ENCODE results near the gene EMC9.

EMC9 gene

DNA sequence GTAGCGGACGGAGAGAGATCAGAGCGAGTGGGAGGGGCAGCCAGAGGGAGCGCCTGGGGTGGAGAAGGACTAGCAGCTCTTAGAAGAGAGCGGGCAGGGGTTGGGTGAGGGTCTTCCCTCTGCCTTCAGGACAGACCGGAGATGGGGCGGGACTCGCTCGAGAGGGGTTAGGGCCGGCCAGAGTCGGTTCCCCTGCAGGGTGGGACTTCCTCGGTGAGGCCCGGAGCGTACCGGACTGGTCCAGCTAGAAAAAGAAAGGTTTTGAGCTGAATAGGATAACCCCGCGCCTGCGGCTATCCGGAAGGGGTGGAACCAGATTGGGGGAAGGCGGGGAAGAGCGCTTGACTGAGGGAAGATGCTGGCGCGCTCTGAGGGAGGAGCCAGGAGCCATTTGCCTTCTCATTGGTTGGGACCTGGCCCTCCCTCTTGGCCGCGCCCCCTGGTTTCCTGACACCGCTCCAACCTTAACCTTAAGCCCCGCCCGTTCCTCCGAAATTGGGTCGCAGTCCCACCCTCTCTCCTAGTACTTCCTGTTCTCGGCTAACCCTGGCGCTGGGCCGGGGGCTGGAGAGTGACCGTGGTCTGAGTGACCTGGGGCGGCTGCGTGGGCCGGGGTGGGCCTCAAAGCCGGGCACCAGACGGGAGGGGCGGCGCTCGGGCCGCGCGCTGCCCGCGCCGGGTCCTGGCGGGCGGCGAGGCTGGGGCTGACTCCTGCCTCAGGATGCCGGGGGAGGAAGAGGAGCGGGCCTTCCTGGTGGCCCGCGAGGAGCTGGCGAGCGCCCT, 5.8 kb upstream of the EMC9 start, which contains the start of gene RNF31:
TSS of gene RNF31 (plus strand) at position 521 of the 783 bp plus-strand sequence. CDS start at position 722, 201 bp downstream.
- peak; percentile 97 for DNase-seq

DNA sequence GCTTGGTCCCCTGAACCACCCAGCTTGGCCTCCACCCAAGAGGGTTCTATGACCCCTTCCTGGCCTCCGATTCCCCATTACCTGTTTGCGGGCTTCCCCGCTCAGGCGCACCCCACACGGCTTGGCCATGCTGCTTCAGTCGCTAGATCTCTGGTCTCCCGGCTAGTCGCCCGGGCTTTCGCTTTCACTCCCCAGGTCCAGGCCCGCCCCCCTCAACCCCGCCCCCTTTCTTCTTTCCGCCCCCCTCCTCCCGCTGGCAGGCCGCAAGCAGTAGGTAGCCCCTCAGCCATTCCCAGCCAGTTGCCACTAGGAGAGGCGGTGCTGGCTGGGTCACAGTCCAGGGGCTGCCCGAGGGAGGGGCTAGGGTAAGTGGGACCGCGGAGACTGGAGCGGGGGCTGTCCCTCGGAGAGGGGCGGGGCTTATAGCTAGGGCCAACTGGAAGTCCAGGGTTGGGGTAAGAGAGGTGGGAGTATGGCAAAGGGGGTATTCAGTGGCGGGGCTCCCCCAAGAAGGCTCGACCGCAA, 5.1 kb upstream of the EMC9 start, which contains the start of gene PSME2:
TSS of gene PSME2 (minus strand) at position 158 of the 525 bp plus-strand sequence. CDS start at position 129, 29 bp downstream.
- DNase-seq: peak; percentile 95

DNA sequence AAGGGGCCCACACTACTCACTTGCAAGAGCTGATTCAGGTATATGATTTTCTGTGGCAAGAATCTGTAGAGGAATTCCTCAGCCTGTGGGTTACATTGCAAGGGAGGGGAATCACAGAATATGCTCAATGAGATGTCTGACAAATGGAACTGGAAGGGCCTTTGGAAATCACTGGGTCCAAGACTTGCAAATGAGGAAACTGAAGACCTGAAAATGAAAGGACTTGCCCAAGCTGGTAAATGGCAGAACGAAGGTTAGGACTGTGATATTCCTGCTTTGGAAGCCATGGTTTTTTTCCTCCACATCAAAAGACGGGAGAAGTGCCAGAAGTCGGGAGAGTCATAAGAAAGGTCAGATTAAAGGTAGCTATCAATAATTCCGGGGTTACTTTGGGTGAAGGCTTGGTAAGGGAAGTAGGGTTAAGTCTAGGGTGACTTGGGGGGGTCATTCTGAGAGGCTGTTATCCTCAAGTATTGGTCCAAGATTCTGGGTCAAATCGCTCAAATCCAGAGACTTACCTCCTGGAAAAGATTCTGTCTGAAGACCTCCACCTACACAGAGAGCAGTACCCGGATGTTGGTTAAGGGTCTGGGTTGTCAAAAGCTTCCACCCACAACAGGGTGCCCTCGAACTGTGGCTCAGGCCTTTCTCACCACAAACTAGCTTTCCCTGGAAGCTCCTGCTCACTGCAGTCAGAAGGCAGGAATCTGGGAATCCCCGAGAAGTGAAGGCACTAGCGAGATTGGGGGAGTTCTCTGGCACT, 4.5 kb upstream of the EMC9 start:
- no peak for DNase-seq

DNA sequence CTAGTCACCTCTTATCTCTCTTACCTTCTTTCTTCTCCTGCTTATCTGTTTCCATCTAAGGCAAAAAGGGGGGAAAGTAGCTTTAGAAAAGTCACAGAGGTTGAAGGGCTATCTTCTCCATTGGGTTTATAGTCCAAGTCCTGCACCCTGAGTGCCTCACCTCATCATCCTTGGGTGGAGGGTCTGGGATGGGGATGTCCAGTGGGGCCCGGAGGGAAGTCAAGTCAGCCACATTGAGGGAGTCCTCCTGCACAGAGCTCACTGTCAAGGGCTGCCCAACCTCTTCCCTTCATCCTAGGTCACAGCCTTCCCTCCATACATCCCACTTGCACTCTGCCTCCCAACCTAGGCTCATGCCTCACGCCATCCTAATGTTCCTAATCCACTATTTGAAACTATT, 3.8 kb upstream of the EMC9 start:
- no peak for DNase-seq

DNA sequence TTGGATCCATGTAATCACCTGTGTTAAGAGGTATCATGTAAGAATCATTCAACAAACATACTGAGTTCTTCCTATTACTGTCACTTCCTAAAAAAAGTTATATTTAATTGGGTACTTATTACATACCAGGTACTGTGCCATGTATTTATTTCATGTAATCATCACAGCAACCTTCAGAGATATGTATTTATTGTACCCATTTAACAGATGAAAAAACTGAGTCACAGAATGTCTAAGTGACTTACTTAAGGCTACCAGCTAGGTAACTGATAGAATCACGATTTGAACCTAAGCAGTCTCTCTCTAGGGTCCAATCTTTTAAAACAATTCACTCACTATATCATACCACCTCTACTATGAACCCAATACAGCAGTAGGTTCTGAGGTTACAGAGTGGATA, 3.1 kb upstream of the EMC9 start:
- DNase-seq: no peak

DNA sequence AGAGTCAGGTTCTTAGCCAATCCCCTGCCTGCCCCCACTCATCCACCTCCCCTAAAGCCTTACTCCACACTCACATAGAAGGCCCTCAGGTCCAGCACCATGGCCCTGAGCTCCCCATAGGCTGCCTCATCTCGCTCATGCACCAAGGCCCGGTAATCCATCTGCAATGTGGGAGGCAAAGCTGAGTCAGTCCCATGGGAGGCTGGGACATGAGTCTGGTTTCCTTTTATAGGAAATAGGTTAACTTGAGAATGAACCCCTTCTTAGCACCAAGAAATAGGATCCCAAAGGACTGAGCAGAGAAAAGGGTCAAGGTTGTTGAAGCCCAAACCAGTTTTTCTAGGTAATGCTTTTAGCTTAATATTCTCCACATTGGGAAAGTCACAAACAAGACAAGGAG, 2.1 kb upstream of the EMC9 start:
- DNase-seq: no peak

DNA sequence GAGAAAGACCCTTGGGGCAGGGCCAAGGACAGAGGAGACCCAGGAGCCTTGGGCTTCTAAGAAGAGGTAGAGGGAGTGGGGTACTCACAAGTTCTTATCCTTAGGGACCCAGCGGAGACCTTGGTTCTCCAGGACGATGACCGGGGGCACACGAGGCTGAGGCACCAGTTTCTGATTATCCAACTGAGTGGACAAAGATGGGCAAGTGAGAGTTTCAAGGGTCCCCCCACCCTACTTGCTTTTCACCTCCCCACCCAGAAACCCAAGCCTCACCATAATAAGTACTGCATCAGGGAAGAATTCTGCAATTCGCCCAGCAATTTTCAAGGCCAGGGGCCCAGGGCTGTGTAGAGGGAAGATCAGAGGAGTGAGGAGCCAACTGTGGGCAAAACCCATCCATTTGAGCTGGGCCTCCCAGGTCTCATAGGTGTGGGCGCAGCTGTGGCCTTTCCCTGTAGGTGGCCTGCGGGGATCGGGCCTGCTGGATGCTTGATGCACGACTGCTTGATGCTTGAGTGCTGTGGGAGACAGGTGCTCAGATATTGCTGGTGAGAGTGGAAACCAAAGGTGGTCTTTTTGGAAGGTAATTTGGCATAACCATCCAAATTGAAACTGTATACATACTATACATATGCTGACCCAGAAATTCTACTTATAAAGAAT, 2.0 kb downstream of the EMC9 start:
- DNase-seq: no peak

DNA sequence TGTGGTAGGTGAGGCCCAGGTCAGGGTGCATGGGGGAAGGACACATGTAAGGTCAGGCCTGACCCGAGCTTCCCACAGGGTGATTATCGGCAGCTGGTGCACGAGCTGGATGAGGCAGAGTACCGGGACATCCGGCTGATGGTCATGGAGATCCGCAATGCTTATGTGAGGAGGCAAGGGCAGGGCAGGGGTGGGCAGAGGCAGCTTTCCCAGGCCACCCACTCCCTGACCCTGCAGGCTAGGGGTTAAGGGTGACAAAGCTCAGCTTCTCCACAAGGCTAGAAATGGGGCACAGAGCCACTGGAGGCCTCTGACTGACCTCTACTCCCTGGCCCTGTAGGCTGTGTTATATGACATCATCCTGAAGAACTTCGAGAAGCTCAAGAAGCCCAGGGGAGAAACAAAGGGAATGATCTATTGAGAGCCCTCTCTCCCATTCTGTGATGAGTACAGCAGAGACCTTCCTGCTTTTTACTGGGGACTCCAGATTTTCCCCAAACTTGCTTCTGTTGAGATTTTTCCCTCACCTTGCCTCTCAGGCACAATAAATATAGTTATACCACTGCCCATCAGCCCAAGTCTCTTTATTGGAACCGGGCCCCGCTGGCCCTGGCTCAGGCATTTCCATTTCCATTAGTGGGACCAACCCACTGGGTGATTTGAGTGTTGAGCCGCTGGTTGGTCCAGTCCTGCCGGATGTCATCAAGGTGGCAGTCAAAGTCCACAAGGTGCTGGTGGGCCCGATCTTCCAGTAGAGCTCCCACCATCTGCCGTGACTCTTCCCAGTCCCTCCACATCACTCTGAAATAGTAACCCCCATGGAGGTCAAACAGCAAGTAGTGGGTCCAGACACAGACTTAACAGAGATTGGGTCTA, 2.8 kb downstream of the EMC9 start:
- DNase-seq: no peak

DNA sequence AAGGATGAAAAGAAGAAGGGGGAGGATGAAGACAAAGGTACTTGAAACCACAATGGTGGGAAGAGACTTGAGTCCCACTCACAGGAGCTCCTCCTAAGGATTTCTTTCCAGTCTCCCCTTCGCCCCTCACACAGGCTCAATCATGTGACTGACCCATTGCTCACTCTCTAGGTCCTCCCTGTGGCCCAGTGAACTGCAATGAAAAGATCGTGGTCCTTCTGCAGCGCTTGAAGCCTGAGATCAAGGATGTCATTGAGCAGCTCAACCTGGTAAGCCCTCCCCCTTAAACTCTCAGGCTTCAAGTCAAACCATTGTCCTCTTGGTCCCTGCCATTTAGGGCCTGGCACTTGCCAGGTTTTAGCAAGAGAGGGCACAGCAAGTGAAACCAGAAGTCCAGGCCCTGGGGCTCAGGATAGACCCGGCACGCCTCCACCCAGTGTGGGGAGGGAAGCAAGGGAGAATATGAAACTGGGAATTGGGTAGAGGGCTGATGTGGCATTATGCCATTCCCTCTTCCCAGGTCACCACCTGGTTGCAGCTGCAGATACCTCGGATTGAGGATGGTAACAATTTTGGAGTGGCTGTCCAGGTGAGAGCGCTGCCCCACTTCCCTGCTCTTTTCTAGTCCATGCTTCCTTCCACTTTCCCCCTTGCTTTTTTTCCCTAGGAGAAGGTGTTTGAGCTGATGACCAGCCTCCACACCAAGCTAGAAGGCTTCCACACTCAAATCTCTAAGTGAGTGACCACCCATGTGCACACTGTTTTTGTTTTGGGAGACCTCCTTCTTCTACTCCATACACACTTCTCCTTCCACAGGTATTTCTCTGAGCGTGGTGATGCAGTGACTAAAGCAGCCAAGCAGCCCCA, 3.6 kb downstream of the EMC9 start:
- DNase-seq: no peak

DNA sequence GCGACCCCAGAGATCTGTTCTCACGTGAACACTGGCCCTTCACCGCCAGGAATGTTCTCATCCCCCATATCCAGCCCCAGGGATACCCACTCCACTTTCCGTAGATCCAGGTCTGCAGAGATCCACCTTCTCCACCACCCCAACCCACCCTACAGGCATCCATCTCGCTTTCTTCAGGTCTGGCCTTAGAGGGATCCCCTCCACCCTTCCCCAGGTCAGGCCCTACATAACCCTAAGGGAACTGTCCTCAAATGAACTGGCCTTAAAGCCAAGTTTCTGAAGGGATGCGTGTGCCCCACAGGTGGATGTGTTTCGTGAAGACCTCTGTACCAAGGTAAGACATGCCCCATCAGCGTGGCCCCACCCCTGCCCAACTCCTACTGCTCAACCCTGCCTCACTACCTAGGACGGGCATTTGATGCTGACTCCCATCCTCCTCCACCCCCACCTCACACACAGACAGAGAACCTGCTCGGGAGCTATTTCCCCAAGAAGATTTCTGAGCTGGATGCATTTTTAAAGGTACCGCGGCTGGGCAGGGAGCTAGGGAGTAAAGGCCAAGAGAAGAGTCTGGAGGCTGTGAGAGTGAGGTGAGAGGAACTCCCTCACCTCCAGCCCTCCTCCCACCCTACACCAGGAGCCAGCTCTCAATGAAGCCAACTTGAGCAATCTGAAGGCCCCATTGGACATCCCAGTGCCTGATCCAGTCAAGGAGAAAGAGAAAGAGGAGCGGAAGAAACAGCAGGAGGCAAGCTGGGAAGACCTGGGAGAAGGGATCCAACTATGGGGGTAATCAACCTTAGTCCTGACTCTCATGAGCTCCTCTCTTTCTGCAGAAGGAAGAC, 4.5 kb downstream of the EMC9 start:
- no peak for DNase-seq

DNA sequence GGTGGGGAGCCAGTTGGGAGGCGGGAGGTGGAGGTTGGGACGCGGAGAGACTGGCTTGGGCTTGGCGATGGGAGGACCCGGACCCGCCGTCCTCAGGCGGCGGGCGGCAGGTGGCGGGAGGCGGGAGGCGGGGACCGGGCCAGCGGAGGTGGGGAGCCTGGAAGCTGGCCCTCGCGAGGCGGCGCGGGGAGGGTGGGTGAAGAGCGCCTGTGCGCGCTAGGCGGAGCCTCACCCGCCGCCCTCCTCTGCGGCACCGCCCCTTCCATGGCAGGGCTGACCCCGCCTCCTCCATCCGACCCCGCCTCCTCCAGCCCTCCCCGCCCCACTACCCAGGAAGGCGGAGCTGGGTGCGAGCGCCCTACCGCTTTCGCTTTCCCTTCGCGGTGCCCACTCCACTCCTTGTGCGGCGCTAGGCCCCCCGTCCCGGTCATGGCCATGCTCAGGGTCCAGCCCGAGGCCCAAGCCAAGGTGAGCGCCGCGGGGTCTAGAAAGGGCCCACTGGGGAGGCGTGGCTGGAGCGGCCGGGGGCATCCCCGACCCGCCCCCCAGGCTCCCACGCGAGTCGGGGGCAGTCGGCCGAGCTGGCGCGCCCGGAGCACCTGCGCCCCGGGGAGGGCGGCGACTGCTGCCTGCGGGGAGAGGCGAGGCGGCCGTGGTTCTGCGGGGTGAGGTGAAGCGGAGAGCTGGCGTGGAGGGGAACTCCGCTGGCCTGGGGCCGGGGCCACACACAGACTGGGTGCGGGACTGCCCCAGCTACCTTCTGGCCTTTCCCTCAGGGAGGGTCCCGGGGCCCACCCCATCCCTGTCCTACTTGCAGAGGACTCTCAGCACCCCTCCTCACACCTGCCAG, 5.3 kb downstream of the EMC9 start, which contains the start of gene PSME1:
TSS of gene PSME1 (plus strand) at position 361 of the 850 bp plus-strand sequence. CDS start at position 430, 69 bp downstream.
- peak; percentile 90 for DNase-seq

DNA sequence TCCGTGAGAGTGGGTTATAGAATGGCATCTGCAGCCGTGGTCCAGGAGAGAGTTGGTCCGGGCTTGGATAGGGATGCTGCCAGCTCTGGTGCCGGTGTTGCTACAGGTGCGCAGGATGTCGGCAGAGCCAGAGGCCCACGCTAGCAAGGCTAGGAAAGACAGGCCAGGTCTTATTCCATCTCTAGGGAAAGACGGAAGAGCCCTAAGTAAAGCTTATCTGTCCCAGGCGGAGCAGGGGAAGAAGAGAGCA, 5.9 kb downstream of the EMC9 start:
- no peak for DNase-seq

DNA sequence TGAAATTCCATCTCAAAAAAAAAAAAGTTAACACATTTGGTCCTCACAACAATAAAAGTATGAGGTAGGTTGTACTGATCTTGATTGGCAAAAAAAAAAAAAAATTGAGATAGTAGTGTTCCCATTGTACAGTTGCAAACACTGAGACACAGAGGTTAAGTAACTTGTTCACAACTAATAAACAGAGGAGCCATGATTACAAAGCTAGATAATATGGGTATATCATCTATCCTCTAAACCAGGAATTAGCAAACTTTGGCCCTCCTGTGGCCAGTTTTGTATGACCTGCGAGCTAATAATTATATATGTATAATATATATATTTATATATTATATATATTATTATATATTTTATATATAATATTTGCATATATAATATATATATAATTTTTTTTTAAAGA, 7.7 kb downstream of the EMC9 start:
- DNase-seq: no peak

DNA sequence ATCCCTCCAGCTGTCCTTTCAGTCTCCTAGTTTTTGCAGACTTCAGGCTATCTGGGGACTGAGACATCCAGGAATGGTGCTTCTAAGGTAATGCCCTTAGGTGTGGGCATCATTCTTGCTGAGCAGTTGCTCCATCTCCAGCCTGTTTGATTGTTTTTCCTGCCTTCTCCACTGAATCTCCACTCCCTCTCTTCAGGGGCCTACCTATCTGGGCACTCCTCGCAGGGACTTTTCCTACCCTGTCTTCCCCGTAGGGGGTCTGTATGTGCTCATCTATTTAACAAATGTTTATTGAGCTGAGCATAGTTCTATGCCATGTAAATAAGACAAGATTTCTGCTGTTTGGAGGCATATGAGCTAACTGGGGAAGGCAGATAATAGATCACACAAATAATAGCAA, 8.4 kb downstream of the EMC9 start:
- no peak for DNase-seq

DNA sequence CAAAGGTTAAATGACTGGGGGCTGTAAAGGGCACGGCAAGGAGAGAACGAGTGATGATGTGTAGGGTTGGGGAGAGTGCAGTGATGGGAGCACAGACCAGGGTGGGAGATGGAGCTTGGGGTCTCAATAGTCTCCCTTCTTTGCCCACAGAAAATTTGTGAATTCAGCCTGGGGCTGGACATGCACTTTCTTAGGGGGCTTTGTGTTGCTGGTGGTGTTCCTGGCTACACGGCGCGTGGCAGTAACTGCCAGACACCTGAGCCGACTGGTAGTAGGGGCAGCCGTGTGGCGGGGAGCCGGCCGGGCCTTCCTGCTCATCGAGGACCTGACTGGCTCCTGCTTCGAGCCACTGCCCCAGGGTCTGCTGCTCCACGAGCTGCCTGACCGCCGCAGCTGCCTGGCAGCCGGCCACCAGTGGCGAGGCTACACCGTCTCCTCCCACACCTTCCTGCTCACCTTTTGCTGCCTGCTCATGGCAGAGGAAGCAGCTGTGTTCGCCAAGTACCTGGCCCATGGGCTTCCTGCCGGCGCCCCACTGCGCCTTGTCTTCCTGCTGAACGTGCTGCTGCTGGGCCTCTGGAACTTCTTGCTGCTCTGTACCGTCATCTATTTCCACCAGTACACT, 9.2 kb downstream of the EMC9 start:
- no peak for DNase-seq

DNA sequence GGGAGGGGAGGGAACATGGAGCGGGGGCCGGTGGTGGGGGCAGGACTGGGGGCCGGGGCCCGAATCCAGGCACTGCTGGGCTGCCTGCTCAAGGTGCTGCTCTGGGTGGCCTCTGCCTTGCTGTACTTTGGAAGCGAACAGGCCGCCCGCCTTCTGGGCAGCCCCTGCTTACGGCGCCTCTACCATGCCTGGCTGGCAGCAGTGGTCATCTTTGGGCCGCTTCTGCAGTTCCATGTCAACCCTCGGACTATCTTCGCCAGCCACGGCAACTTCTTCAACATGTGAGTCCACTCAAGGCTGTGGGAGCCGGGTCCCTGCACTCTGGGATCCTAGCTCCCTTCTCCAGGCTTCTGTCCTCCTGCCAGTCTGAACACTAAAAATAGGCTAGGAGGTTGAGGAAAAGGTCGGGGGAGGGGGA, 9.8 kb downstream of the EMC9 start:
- no peak for DNase-seq

DNA sequence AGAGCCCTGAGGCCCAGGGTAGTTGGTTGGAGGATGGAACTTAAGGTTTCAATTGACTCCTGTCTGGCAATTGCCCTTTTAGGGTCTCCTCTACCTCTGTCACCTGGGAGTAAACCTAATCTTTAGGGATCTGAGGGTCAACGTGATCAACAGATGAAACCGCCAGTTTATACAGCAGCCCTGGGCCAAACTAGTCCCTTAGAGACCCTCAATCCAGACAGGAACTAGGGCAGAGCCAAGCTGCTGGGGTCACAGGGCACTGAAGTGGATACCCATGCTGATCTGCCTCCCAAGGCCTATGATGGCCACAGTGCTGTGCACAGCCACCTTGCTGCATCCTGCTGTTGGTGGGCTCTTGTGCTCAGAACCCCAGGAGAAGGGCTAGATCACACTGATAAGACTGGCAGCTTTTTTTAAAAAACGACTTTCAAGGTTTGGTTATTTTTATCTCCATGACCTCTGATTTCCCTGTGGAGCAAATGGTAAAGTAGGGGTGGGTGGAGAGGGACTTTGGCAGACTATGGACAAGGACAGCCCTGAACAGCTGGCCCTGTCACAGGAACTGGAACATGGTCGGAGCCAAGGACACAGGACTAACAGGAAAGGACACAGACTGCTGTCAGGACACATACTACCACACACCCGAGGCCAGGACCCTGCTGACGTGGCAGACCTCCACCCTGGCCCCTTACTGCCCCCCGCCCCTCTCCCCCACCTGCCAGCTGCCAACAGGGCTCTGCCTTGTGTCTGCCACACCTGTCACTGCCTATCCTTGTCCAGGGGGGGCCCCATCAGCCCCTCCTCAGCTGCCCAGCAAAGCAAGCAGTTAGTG, 10.5 kb downstream of the EMC9 start:
- no peak for DNase-seq

DNA sequence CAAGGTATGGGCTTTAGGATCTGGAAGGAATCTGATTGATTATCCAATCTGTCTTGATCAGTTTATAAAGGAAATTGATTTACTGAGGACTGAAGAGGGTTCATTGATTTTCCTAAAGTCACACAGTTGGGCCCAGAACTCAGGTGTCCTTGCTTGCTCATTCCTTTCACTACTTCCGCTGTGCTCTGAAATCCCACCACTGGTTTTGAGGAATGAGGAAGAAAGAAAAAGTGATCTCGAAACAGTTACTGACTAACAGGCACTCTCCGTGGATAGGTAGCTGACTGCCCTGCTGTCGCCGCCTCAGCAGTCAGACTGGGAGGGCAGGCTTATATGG, 11.0 kb downstream of the EMC9 start, which contains the start of gene FITM1:
TSS of gene FITM1 (plus strand) at position 280 of the 337 bp plus-strand sequence. CDS start 905 bp downstream, outside the sequence.
- DNase-seq: no peak

All from NK-92 treated with Interleukin-12 subunit alpha and Interleukin-12 subunit beta, amount 100 ng/mL, for 24 hours (cell line).